GM12873 (cell line): ENCODE measurements around the gene NREP.

Experiments
- TF ChIP-seq, protein P1 (sequence below): IDR thresholded peaks from 2 replicates; pipeline ENCODE4 v1.5.1; 2012; ENCODE audit warnings: low read depth, mild to moderate bottlenecking, moderate library complexity, low read length, control low read depth; ENCODE audit not compliant: insufficient read depth; ENCODE audit errors: missing control alignments

The NREP gene

GRCh38 chr5:111728941-111729340, 28.1 kb downstream of the NREP start:
- TF ChIP-seq, protein P1, sequence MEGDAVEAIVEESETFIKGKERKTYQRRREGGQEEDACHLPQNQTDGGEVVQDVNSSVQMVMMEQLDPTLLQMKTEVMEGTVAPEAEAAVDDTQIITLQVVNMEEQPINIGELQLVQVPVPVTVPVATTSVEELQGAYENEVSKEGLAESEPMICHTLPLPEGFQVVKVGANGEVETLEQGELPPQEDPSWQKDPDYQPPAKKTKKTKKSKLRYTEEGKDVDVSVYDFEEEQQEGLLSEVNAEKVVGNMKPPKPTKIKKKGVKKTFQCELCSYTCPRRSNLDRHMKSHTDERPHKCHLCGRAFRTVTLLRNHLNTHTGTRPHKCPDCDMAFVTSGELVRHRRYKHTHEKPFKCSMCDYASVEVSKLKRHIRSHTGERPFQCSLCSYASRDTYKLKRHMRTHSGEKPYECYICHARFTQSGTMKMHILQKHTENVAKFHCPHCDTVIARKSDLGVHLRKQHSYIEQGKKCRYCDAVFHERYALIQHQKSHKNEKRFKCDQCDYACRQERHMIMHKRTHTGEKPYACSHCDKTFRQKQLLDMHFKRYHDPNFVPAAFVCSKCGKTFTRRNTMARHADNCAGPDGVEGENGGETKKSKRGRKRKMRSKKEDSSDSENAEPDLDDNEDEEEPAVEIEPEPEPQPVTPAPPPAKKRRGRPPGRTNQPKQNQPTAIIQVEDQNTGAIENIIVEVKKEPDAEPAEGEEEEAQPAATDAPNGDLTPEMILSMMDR, result no peak

GRCh38 chr5:111726986-111727385, 30.0 kb downstream of the NREP start:
- TF ChIP-seq, protein P1, result no peak

DNA sequence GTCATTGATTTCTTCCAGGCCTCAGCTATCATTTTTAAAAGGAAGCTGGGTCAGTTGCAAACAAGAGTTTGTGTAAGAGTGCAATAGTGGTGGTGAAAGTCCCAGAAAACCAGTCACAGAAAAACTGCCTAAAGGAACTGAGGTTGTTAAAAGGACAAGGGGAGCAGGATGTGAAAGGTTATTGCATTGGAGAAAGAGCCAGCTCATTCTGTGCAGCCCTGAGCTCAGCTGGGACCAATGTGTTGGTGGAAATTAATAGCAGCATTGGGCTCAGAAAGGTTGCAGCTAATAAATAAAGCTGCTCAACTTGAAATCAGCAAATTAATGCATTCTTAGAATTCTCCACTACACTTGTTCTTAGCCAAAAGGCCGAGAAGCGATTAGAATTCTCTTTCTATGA, 34.9 kb downstream of the NREP start:
- TF ChIP-seq, protein P1, result no peak

GRCh38 chr5:111720333-111720890, 36.6 kb downstream of the NREP start:
- TF ChIP-seq, protein P1, result no peak

DNA sequence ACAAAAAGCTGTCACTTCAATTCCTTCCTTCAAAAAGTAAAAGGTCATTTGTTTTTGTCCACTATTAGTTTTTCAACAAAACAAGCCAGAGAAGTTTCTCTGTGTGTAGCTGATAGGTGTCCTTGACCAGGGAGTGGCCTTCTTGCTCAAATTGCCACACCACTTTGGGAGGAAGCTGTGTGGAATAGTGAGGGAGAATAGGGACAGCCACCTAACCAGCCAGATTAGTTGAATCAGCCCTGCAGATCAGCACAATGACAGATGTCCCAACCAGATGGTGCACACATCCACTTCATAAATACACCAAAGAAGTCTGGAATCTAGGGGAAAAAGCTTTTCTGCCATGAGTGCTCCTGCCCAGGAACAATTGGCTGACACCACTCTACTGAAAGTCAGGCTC, 37.2 kb downstream of the NREP start:
- TF ChIP-seq, protein P1, result no peak

DNA sequence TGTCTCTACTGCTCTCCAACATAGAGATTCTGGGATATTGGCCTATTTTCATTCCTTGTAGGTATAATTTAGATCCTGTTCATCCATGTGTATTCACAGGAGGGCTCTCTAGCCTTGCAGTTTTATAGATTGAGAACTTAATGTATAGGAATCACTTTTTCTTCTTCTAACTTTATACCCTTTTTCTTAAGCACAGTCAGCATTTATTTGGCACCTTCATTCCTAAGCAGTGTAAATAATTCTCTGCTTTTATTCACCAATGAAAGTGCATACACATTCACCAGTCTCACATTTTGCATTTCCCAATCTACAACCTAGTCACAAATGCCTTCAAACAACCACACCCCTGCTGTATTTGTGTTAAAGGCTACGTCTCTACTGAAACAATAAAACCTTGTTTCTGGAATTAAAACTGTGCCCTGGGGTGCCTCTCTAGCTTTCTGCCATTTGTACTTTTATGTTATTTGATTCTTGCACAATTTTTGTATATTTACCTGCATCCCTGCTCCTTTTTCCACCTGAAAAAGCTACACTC, 49.3 kb downstream of the NREP start:
- TF ChIP-seq, protein P1, result no peak

- TF ChIP-seq, protein P1, result no peak
Observed at GRCh38 chr5:111706345-111706744, 50.6 kb downstream of the NREP start.
